GM12892 (cell line): ENCODE measurements around the gene TENM4.

Source experiments
- DNase-seq: peaks from one replicate; pipeline ENCODE4 v3.0.0; 2011; ENCODE audit not compliant: insufficient read length
- FAIRE-seq: peaks from 2 replicates; lab custom pipeline; 2011; peaks lifted over from hg19 to GRCh38; lab: Jason Lieb, UNC
- POLR2A ChIP-seq: IDR thresholded peaks from 2 replicates; pipeline ENCODE4 v1.6.1; 2011; ENCODE audit warnings: low read depth, low read length, control low read depth
- TAF1 ChIP-seq: IDR thresholded peaks from 2 replicates; pipeline ENCODE4 v1.6.1; 2011; ENCODE audit warnings: low read depth, mild to moderate bottlenecking, control low read depth, low read length, borderline replicate concordance

TENM4 gene

DNA sequence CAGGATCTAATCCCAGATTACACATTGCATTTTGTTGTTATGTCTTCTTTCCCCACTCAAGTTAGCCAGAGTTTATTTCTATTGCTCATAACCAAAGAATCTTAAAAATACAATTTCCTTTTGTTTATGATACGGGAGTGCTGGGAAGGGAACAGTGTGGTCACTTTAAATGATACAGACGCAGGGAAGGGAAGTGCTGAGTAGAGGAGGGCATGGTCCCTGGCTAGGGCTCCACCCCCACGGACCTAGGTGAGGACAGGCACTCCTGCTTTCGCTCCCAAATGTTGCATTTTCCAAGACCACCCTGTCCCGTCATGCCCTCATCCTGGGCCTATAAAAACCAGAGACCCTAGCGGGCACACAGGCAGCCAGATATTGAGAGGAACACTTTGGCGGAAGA, 835.5 kb downstream of the TENM4 start:
- TF ChIP-seq POLR2A (no peak), TAF1 (no peak)
- DNase-seq (no peak), FAIRE-seq (no peak)

DNA sequence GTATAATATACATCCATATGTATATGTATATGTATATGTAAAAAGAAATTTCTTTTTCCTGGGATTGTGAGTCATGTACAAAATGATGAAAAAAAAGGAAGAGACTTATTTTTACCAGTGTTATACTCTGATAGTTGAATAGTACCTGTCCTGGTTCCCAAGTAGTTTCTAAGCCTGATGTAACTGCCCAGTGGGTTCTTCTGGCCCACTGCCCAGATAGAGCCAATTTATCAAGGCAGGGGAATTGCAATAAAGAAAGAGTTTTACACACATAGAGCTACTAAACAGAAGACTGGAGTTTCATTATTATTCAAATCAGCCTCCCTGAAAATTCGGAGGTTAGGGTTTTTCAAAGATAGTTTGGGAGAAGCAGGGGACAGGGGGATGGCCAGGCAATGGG, 837.0 kb downstream of the TENM4 start:
- FAIRE-seq: no peak
- TF ChIP-seq POLR2A: no peak
- no peak for DNase-seq
